A673 (cell line): Measurements from ENCODE around the gene DAB2IP. TPM values are rescaled to one million over a fixed set of nuclear protein-coding genes. Genes with fewer than 3 reads are reported as not detected.

ENCODE experiments used
- BruUV-seq: library from RNA; stranded (reverse); fragments of 400-500 nt; replicated peaks from 2 replicates; lab custom pipeline; 2021; lab: Mats Ljungman, UMichigan
- CTCF ChIA-PET: fragments of 300-600 bp; sonication (Branson Sonifier 250); formaldehyde crosslinking; loops from one replicate; lab custom pipeline; 2022; ENCODE audit warnings: antibody characterized with exemption; lab: Charles Lee
- POLR2A ChIA-PET: fragments of 300-600 bp; sonication (Branson Sonifier 250); formaldehyde crosslinking; loops from one replicate; lab custom pipeline; 2022; ENCODE audit warnings: antibody characterized with exemption; ENCODE audit not compliant: low non-redundant PET; lab: Charles Lee
- DNase-seq: peaks from one replicate; pipeline ENCODE4 v3.0.0-alpha.2; 2015; ENCODE audit warnings: low spot score
- H3K27ac ChIP-seq: fragments of 200-600 bp; sonication (generic); 2 replicates; pipeline ENCODE4 v1.5.1; 2016; ENCODE audit warnings: mixed run types, low read depth, mild to moderate bottlenecking, mixed read lengths, antibody characterized with exemption, low read length; ENCODE audit not compliant: poor library complexity, severe bottlenecking
- H3K27me3 ChIP-seq: fragments of 200-600 bp; sonication (generic); replicated peaks from 2 replicates; pipeline ENCODE4 v1.6.1; 2017; ENCODE audit warnings: mixed run types, low read depth, mild to moderate bottlenecking, mixed read lengths, antibody characterized with exemption, low read length; ENCODE audit not compliant: insufficient read depth, poor library complexity
- H3K36me3 ChIP-seq: fragments of 200-600 bp; sonication (generic); 2 replicates; pipeline ENCODE4 v1.6.1; 2016; ENCODE audit warnings: mixed run types, mild to moderate bottlenecking, mixed read lengths, antibody characterized with exemption, low read length; ENCODE audit not compliant: insufficient read depth, poor library complexity, severe bottlenecking
- H3K4me1 ChIP-seq: fragments of 200-600 bp; sonication (generic); 2 replicates; pipeline ENCODE4 v1.6.1; 2017; ENCODE audit warnings: mixed run types, mild to moderate bottlenecking, mixed read lengths, antibody characterized with exemption, low read length; ENCODE audit not compliant: insufficient read depth, poor library complexity, severe bottlenecking
- H3K4me3 ChIP-seq: fragments of 200-600 bp; sonication (generic); 2 replicates; pipeline ENCODE4 v1.5.1; 2016; ENCODE audit warnings: low read depth, mixed run types, mild to moderate bottlenecking, mixed read lengths, low read length; ENCODE audit not compliant: poor library complexity, severe bottlenecking
- H3K9me3 ChIP-seq: fragments of 200-600 bp; sonication (generic); 2 replicates; pipeline ENCODE4 v1.6.1; 2016; ENCODE audit warnings: mixed run types, low read depth, mild to moderate bottlenecking, mixed read lengths, antibody characterized with exemption, low read length; ENCODE audit not compliant: poor library complexity, severe bottlenecking
- CTCF ChIP-seq: fragments of 300-800, 200-600 bp; sonication (generic); conservative IDR thresholded peaks from 2 replicates; pipeline ENCODE4 v1.5.1; 2017; ENCODE audit warnings: low read depth, mild to moderate bottlenecking, antibody characterized with exemption, low read length, moderate library complexity, mixed read lengths
- EZH2 ChIP-seq: fragments of 200-600 bp; sonication (generic); IDR thresholded peaks from 2 replicates; pipeline ENCODE4 v1.6.1; 2017; ENCODE audit warnings: borderline replicate concordance, low read depth, mild to moderate bottlenecking, mixed read lengths, antibody characterized with exemption, low read length; ENCODE audit not compliant: poor library complexity, severe bottlenecking
- intact Hi-C: fragments of 100-400 bp; cut with micrococcal nuclease; formaldehyde crosslinking; loops from one replicate; pipeline ENCODE4 v1.10.0; 2022; ENCODE audit not compliant: unreplicated experiment
- total RNA-seq: library from RNA; stranded (reverse); gene quantifications from 2 replicates; pipeline ENCODE4 v1.2.3, GENCODE V29; 2021

DAB2IP gene
- total RNA-seq, 1 experiment from 2014 or later = 34.5 TPM

- no peak for DNase-seq
- ChIA-PET POLR2A (no interaction called here), CTCF (no interaction called here)
- H3K36me3 ChIP-seq = no peaks in the 10 kb centered on the region
- intact Hi-C loops = no loop called here
- H3K27me3 ChIP-seq = no peaks in the 10 kb centered on the region
- H3K27ac ChIP-seq = no peak overlapping the region
- peaks cover 25% of the 10 kb centered on the region for H3K4me1 ChIP-seq
- TF ChIP-seq CTCF (no peak), EZH2 (no peak)
- no peak overlapping the region for H3K4me3 ChIP-seq
- no peaks in the 10 kb centered on the region for H3K9me3 ChIP-seq
- no TSS peak for BruUV-seq
Measured at GRCh38 chr9:121654499-121655140, 3.2 kb downstream of the DAB2IP start.

- Histone ChIP-seq H3K4me3 (no peak overlapping the region), H3K36me3 (no peaks in the 10 kb centered on the region), H3K9me3 (no peaks in the 10 kb centered on the region), H3K27ac (no peak overlapping the region), H3K4me1 (peaks cover 19% of the 10 kb centered on the region), H3K27me3 (no peaks in the 10 kb centered on the region)
- ChIA-PET POLR2A (no interaction called here), CTCF (no interaction called here)
- no peak for DNase-seq
- no TSS peak for BruUV-seq
- no peak for TF ChIP-seq EZH2
- TF ChIP-seq CTCF = no peak
- intact Hi-C loops = no loop called here
Measured at GRCh38 chr9:121655231-121655755, 3.9 kb downstream of the DAB2IP start.

GRCh38 chr9:121656941-121657470 lies 5.6 kb downstream of the DAB2IP start:
- ChIA-PET CTCF (no interaction called here), POLR2A (no interaction called here)
- Histone ChIP-seq H3K4me1 (peaks cover 11% of the 10 kb centered on the region), H3K27me3 (no peaks in the 10 kb centered on the region), H3K36me3 (no peaks in the 10 kb centered on the region), H3K4me3 (no peak overlapping the region), H3K27ac (no peak overlapping the region), H3K9me3 (no peaks in the 10 kb centered on the region)
- TF ChIP-seq EZH2 (no peak), CTCF (no peak)
- DNase-seq = no peak
- intact Hi-C loops = no loop called here
- BruUV-seq = no TSS peak
